BLaER1 (cell line): Measurements from ENCODE around the gene SIN3A.
A peak's percentile ranks its signal among the peaks of the same experiment; 100 is the strongest.

Experiments used
- H3K27ac ChIP-seq: shearing (Covaris generic); formaldehyde crosslinking; 2 replicates; pipeline ENCODE4 v1.8.1; 2022
- H3K27me3 ChIP-seq: shearing (Covaris generic); formaldehyde crosslinking; 2 replicates; pipeline ENCODE4 v1.8.1; 2022
- H3K36me3 ChIP-seq: shearing (Covaris generic); formaldehyde crosslinking; 2 replicates; pipeline ENCODE4 v1.8.1; 2022
- H3K4me1 ChIP-seq: shearing (Covaris generic); formaldehyde crosslinking; 2 replicates; pipeline ENCODE4 v1.8.1; 2022
- H3K4me2 ChIP-seq: shearing (Covaris generic); formaldehyde crosslinking; 2 replicates; pipeline ENCODE4 v1.8.1; 2022
- H3K4me3 ChIP-seq: shearing (Covaris generic); formaldehyde crosslinking; 2 replicates; pipeline ENCODE4 v1.8.1; 2022
- H3K9ac ChIP-seq: shearing (Covaris generic); formaldehyde crosslinking; 2 replicates; pipeline ENCODE4 v1.8.1; 2022
- H3K9me3 ChIP-seq: shearing (Covaris generic); formaldehyde crosslinking; 2 replicates; pipeline ENCODE4 v1.8.1; 2022
- H4K20me1 ChIP-seq: shearing (Covaris generic); formaldehyde crosslinking; 2 replicates; pipeline ENCODE4 v1.8.1; 2022
- Cebpa-rat ChIP-seq: shearing (Covaris generic); IDR thresholded peaks from 2 replicates; pipeline ENCODE4 v1.8.1; 2022

Gene SIN3A

GRCh38 chr15:75431270-75431669, 20.2 kb downstream of the SIN3A start:
- Histone ChIP-seq H3K4me1 (no peaks in the 10 kb centered on the region), H3K9me3 (no peaks in the 10 kb centered on the region), H3K27me3 (no peaks in the 10 kb centered on the region), H3K9ac (no peak overlapping the region), H3K27ac (no peak overlapping the region), H3K36me3 (peaks cover 91% of the 10 kb centered on the region), H3K4me3 (no peak overlapping the region), H3K4me2 (no peak overlapping the region), H4K20me1 (peaks cover 100% of the 10 kb centered on the region)
- no peak for TF ChIP-seq Cebpa-rat

DNA sequence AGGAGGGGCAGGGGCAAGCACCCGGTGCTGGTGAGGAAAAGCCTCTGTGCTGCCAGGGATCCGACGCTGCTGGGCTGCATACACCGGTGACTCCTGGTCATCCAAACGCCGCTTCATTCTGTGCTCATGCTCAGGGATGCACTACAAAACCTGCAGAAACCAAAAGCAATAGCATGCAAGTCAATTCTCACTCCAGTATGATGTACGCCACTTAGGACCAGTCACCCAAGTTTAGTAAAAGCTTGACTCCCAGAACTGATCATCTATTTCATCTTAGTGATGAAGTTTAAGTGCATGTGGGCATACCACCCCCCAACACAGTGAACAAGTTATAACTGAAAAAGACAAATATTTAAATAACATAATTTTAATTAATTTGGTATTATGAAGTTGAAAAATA, 21.2 kb downstream of the SIN3A start:
- no peaks in the 10 kb centered on the region for H3K4me1 ChIP-seq
- H4K20me1 ChIP-seq = peaks cover 100% of the 10 kb centered on the region
- no peaks in the 10 kb centered on the region for H3K9me3 ChIP-seq
- TF ChIP-seq Cebpa-rat = no peak
- H3K9ac ChIP-seq = no peak overlapping the region
- no peak overlapping the region for H3K4me2 ChIP-seq
- H3K4me3 ChIP-seq = no peak overlapping the region
- no peaks in the 10 kb centered on the region for H3K27me3 ChIP-seq
- H3K27ac ChIP-seq = no peak overlapping the region
- peaks cover 87% of the 10 kb centered on the region for H3K36me3 ChIP-seq

DNA sequence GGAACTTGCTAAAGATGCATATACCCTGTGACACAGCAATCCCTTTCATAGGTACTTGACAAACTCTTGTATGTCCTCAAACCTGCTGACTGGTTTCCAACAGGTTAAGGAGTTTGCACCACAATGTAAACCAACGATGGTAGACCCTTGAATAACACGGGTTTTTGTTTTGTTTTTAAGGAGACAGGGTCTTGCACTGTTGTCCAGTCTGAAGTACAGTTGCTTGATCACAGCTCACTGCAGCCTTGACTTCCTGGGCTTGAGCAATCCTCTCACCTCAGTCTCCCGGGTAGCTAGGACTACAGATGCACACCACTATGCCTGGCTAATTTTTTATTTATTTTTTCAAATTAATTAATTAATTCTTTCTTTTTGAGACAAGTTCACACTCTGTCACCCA, 23.3 kb downstream of the SIN3A start:
- Histone ChIP-seq H3K36me3 (peaks cover 86% of the 10 kb centered on the region), H3K4me2 (no peak overlapping the region), H3K4me1 (no peaks in the 10 kb centered on the region), H3K4me3 (no peak overlapping the region), H3K27me3 (no peaks in the 10 kb centered on the region), H3K27ac (no peak overlapping the region), H3K9ac (no peak overlapping the region), H4K20me1 (peaks cover 100% of the 10 kb centered on the region), H3K9me3 (no peaks in the 10 kb centered on the region)
- no peak for TF ChIP-seq Cebpa-rat

GRCh38 chr15:75425966-75426500, 25.5 kb downstream of the SIN3A start:
- peaks cover 94% of the 10 kb centered on the region for H3K36me3 ChIP-seq
- no peaks in the 10 kb centered on the region for H3K27me3 ChIP-seq
- H3K9me3 ChIP-seq = no peaks in the 10 kb centered on the region
- no peak overlapping the region for H3K4me3 ChIP-seq
- H3K9ac ChIP-seq = 0 out of 2 replicates have a peak overlapping the region, but pooled peaks have one; percentile 34
- H4K20me1 ChIP-seq = peaks cover 98% of the 10 kb centered on the region
- H3K4me2 ChIP-seq = no peak overlapping the region
- no peaks in the 10 kb centered on the region for H3K4me1 ChIP-seq
- H3K27ac ChIP-seq = no peak overlapping the region
- no peak for TF ChIP-seq Cebpa-rat

- peaks cover 81% of the 10 kb centered on the region for H4K20me1 ChIP-seq
- H3K27ac ChIP-seq = no peak overlapping the region
- H3K9ac ChIP-seq = no peak overlapping the region
- no peak for TF ChIP-seq Cebpa-rat
- H3K36me3 ChIP-seq = peaks cover 95% of the 10 kb centered on the region
- no peak overlapping the region for H3K4me2 ChIP-seq
- no peaks in the 10 kb centered on the region for H3K27me3 ChIP-seq
- H3K4me3 ChIP-seq = no peak overlapping the region
- no peaks in the 10 kb centered on the region for H3K9me3 ChIP-seq
- no peaks in the 10 kb centered on the region for H3K4me1 ChIP-seq
These were observed 28.9 kb downstream of the SIN3A start for GRCh38 chr15:75422554-75422953.

DNA sequence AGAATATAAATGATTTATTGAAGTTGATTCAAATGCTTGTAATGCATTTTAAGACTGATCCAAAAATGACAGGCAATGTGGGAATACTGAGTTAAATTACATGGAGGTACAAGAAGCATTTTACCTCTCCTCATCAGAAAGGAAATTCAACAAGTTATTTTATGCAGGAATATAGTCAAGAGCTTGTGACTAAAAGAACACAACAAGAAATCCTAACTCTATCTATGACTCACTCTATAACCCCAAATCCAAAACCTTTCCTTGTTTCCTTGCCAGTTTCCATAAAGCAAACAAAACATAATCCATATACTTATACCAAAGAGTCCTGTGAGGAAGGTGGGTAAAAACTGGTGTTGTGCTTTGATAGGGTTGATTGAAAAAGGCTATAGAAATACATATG, 30.8 kb downstream of the SIN3A start:
- H3K4me3 ChIP-seq = no peak overlapping the region
- no peak for TF ChIP-seq Cebpa-rat
- H3K36me3 ChIP-seq = peaks cover 97% of the 10 kb centered on the region
- H3K27me3 ChIP-seq = no peaks in the 10 kb centered on the region
- H3K9ac ChIP-seq = no peak overlapping the region
- no peak overlapping the region for H3K27ac ChIP-seq
- no peaks in the 10 kb centered on the region for H3K4me1 ChIP-seq
- peaks cover 75% of the 10 kb centered on the region for H4K20me1 ChIP-seq
- no peak overlapping the region for H3K4me2 ChIP-seq
- no peaks in the 10 kb centered on the region for H3K9me3 ChIP-seq

- Histone ChIP-seq H3K9me3 (no peaks in the 10 kb centered on the region), H3K4me3 (no peak overlapping the region), H3K4me2 (no peak overlapping the region), H3K9ac (no peak overlapping the region), H3K27ac (no peak overlapping the region), H4K20me1 (peaks cover 69% of the 10 kb centered on the region), H3K27me3 (no peaks in the 10 kb centered on the region), H3K4me1 (no peaks in the 10 kb centered on the region), H3K36me3 (peaks cover 99% of the 10 kb centered on the region)
- TF ChIP-seq Cebpa-rat = no peak
These were observed 34.9 kb downstream of the SIN3A start for GRCh38 chr15:75416584-75416983.

DNA sequence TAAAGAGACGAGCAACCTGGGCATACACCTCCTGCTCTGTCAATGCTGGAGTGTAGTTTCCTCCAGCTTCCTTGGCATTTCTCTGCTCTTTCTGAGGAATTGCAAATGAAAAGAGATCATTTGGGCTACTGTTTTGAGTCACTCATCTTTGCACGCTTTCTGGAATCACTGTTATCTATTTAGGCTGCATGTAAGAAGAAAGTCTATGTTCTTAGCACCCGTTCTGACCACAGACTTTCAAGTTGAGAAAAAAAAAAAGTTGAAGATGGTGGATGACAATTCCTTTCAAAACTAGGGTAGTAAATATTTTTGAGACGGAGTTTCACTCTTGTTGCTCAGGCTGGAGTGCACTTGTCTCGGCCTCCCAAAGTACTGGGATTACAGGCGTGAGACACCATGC, 41.3 kb downstream of the SIN3A start:
- Histone ChIP-seq H3K4me3 (no peak overlapping the region), H3K27me3 (no peaks in the 10 kb centered on the region), H3K9me3 (no peaks in the 10 kb centered on the region), H3K27ac (no peak overlapping the region), H3K4me2 (no peak overlapping the region), H3K36me3 (peaks cover 99% of the 10 kb centered on the region), H4K20me1 (peaks cover 69% of the 10 kb centered on the region), H3K4me1 (no peaks in the 10 kb centered on the region), H3K9ac (no peak overlapping the region)
- no peak for TF ChIP-seq Cebpa-rat

DNA sequence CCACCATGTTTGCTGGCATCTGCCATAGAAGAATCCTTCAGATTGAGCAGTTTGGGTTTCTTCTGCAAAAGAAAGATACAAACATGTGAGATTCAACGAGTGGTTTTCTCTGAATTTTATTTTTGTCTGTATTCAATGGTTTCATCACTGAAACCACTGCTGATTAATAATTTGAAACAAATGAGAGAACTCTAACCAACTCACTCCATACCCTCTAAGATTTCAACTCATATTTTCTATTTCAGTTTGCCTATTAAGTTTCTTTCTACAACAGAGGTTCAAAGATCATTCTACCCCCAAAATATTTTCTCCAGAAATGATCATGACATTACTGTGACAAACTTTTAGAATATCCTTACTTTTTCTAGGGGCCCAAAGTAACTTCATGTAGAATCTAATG, 44.4 kb downstream of the SIN3A start:
- H3K36me3 ChIP-seq = peaks cover 100% of the 10 kb centered on the region
- no peaks in the 10 kb centered on the region for H3K27me3 ChIP-seq
- no peaks in the 10 kb centered on the region for H3K4me1 ChIP-seq
- TF ChIP-seq Cebpa-rat = no peak
- no peak overlapping the region for H3K27ac ChIP-seq
- H3K9ac ChIP-seq = no peak overlapping the region
- no peak overlapping the region for H3K4me2 ChIP-seq
- no peak overlapping the region for H3K4me3 ChIP-seq
- no peaks in the 10 kb centered on the region for H3K9me3 ChIP-seq
- H4K20me1 ChIP-seq = peaks cover 60% of the 10 kb centered on the region

- H3K36me3 ChIP-seq = peaks cover 100% of the 10 kb centered on the region
- peaks cover 55% of the 10 kb centered on the region for H4K20me1 ChIP-seq
- no peak for TF ChIP-seq Cebpa-rat
- no peak overlapping the region for H3K27ac ChIP-seq
- no peaks in the 10 kb centered on the region for H3K9me3 ChIP-seq
- H3K9ac ChIP-seq = no peak overlapping the region
- H3K4me2 ChIP-seq = no peak overlapping the region
- no peak overlapping the region for H3K4me3 ChIP-seq
- no peaks in the 10 kb centered on the region for H3K27me3 ChIP-seq
- H3K4me1 ChIP-seq = no peaks in the 10 kb centered on the region
These were observed 47.6 kb downstream of the SIN3A start for GRCh38 chr15:75403892-75404291.

- no peak overlapping the region for H3K9ac ChIP-seq
- no peak for TF ChIP-seq Cebpa-rat
- H3K4me2 ChIP-seq = no peak overlapping the region
- no peak overlapping the region for H3K4me3 ChIP-seq
- H3K9me3 ChIP-seq = no peaks in the 10 kb centered on the region
- H3K27ac ChIP-seq = no peak overlapping the region
- peaks cover 67% of the 10 kb centered on the region for H4K20me1 ChIP-seq
- no peaks in the 10 kb centered on the region for H3K27me3 ChIP-seq
- no peaks in the 10 kb centered on the region for H3K4me1 ChIP-seq
- H3K36me3 ChIP-seq = peaks cover 100% of the 10 kb centered on the region
These were observed 54.0 kb downstream of the SIN3A start for GRCh38 chr15:75397494-75397893.
